Liver (tissue), 3 donors: ENCODE results near the gene GLP2R.

Experiments
- ATF3 ChIP-seq: IDR thresholded peaks from 2 replicates; pipeline ENCODE4 v1.6.1; 2016; ENCODE audit warnings: antibody characterized with exemption
- CTCF ChIP-seq: fragments of 150-350 bp; IDR thresholded peaks from 2 replicates; pipeline ENCODE4 v1.5.1; 2017; ENCODE audit warnings: improper control_type of control experiment, low read depth, low read length; ENCODE audit not compliant: missing input control
- EGR1 ChIP-seq, 2 donors: IDR thresholded peaks; 2 replicates each; pipeline ENCODE4 v1.6.1; 2016 to 2018; ENCODE audit warnings: antibody characterized with exemption in 2 of 2, low read depth in 2 of 2
- GABPA ChIP-seq, 2 donors: IDR thresholded peaks in 1 of 2; conservative IDR thresholded peaks in 1 of 2; 2 replicates each; pipeline ENCODE4 v1.6.1; 2016; ENCODE audit warnings: antibody characterized with exemption in 2 of 2, mild to moderate bottlenecking in 1 of 2, moderate library complexity in 1 of 2
- JUND ChIP-seq, 2 donors: IDR thresholded peaks; 2 replicates each; pipeline ENCODE4 v1.6.1; 2016; ENCODE audit warnings: antibody characterized with exemption in 2 of 2
- MAX ChIP-seq: IDR thresholded peaks from 2 replicates; pipeline ENCODE4 v1.6.1; 2016; ENCODE audit warnings: antibody characterized with exemption
- RAD21 ChIP-seq, 2 donors: IDR thresholded peaks; 2 replicates each; pipeline ENCODE4 v1.6.1; 2016; ENCODE audit warnings: antibody characterized with exemption in 2 of 2, mild to moderate bottlenecking in 2 of 2
- REST ChIP-seq: IDR thresholded peaks from 2 replicates; pipeline ENCODE4 v1.6.1; 2016; ENCODE audit warnings: antibody characterized with exemption, mild to moderate bottlenecking
- RXRA ChIP-seq, 2 donors: IDR thresholded peaks; 2 replicates each; pipeline ENCODE4 v1.6.1; 2017 to 2018; ENCODE audit warnings: antibody characterized with exemption in 2 of 2, mild to moderate bottlenecking in 1 of 2
- SP1 ChIP-seq: IDR thresholded peaks from 2 replicates; pipeline ENCODE4 v1.6.1; 2018; ENCODE audit warnings: antibody characterized with exemption, mild to moderate bottlenecking
- TAF1 ChIP-seq: conservative IDR thresholded peaks from 2 replicates; pipeline ENCODE4 v1.6.1; 2016; ENCODE audit warnings: antibody characterized with exemption, mild to moderate bottlenecking
- ZBTB33 ChIP-seq: IDR thresholded peaks from 2 replicates; pipeline ENCODE4 v1.6.1; 2016; ENCODE audit warnings: antibody characterized with exemption
- donor health status: healthy.
- donor health status: healthy.

GRCh38 chr17:9880582-9880999, 54.9 kb downstream of the GLP2R start:
- TF ChIP-seq CTCF (no peak), RAD21 (IDR thresholded peaks at IDR 0.05) (no peak), GABPA (IDR thresholded peaks at IDR 0.05 in 1 of 2, conservative IDR thresholded peaks at IDR 0.05 in 1 of 2) (no peak), EGR1 (IDR thresholded peaks at IDR 0.05; ENCODE audit: low read depth in 2 of 2) (no peak), REST (no peak), MAX (no peak), TAF1 (no peak), ATF3 (no peak), SP1 (no peak), RXRA (IDR thresholded peaks at IDR 0.05) (no peak), JUND (IDR thresholded peaks at IDR 0.05) (no peak), ZBTB33 (no peak)
